DND-41 (cell line): ENCODE results near the gene PHACTR1.

Experiments used
- CTCF ChIP-seq: IDR thresholded peaks from 2 replicates; pipeline ENCODE4 v1.5.1; 2012; ENCODE audit warnings: borderline replicate concordance, low read length, moderate library complexity, mild to moderate bottlenecking; ENCODE audit not compliant: poor library complexity, severe bottlenecking; ENCODE audit errors: extremely low read depth
- EZH2 ChIP-seq: IDR thresholded peaks from 3 replicates; pipeline ENCODE4 v1.6.1; 2012; ENCODE audit warnings: borderline replicate concordance, low read depth, mild to moderate bottlenecking, moderate library complexity, low read length, inconsistent platforms; ENCODE audit not compliant: severe bottlenecking

GRCh38 chr6:13249817-13250216, 533.2 kb downstream of the PHACTR1 start:
- TF ChIP-seq CTCF (no peak), EZH2 (no peak)
